CD14-positive monocyte (primary cell): ENCODE results near the gene ENTREP3. TPM values are rescaled to one million over a fixed set of nuclear protein-coding genes. Genes with fewer than 3 reads are reported as not detected.
A peak's percentile ranks its signal among the peaks of the same experiment; 100 is the strongest.

ENCODE experiments used
- DNase-seq, 3 donors: peaks; one replicate each; pipeline ENCODE4 v3.0.0-alpha.2; 2011 to 2022
- H2AFZ ChIP-seq: 2 replicates; pipeline ENCODE4 v1.6.0; 2012; ENCODE audit warnings: mild to moderate bottlenecking, low read depth, low read length, inconsistent platforms; ENCODE audit not compliant: insufficient read depth, poor library complexity, severe bottlenecking
- H3K27ac ChIP-seq, 2 donors: 1 replicate in 1 of 2; 2 replicates in 1 of 2; pipeline ENCODE4 v1.5.1; 2012 to 2013; ENCODE audit warnings: low read length in 2 of 2, control low read depth in 1 of 2, inconsistent platforms in 1 of 2, low read depth in 1 of 2, mild to moderate bottlenecking in 1 of 2
- H3K27me3 ChIP-seq, 2 donors: one replicate each; pipeline versions ENCODE4 v1.6.0 to v1.6.1; 2011 to 2013; ENCODE audit warnings: low read length in 2 of 2; ENCODE audit not compliant: control insufficient read depth in 2 of 2, insufficient read depth in 2 of 2
- H3K36me3 ChIP-seq, 2 donors: replicated peaks in 1 of 2; 1 replicate in 1 of 2; 2 replicates in 1 of 2; pipeline versions ENCODE4 v1.5.1 to v1.6.1; 2012 to 2013; ENCODE audit warnings: low read length in 2 of 2, control low read depth in 1 of 2, inconsistent platforms in 1 of 2, mild to moderate bottlenecking in 1 of 2; ENCODE audit not compliant: insufficient read depth in 2 of 2, control insufficient read depth in 1 of 2
- H3K4me1 ChIP-seq, 2 donors: 1 replicate in 1 of 2; 2 replicates in 1 of 2; pipeline versions ENCODE4 v1.5.1 to v1.6.1; 2012 to 2013; ENCODE audit warnings: low read length in 2 of 2, control low read depth in 1 of 2, inconsistent platforms in 1 of 2, mild to moderate bottlenecking in 1 of 2, moderate library complexity in 1 of 2; ENCODE audit not compliant: insufficient read depth in 2 of 2, control insufficient read depth in 1 of 2
- H3K4me2 ChIP-seq: replicated peaks from 2 replicates; pipeline ENCODE3; 2012; ENCODE audit warnings: low read length, moderate library complexity, mild to moderate bottlenecking; ENCODE audit not compliant: poor library complexity, severe bottlenecking; ENCODE audit errors: extremely low read depth
- H3K4me3 ChIP-seq, 3 experiments: fragments of 200-600 bp in 1 of 3; sonication (generic) in 1 of 3; replicated peaks in 1 of 3; 1 replicate in 2 of 3; 2 replicates in 1 of 3; pipeline ENCODE4 v1.5.1; 2011 to 2013; ENCODE audit warnings: low read length in 3 of 3, mild to moderate bottlenecking in 3 of 3, control low read depth in 2 of 3, low read depth in 2 of 3, inconsistent platforms in 1 of 3, moderate library complexity in 1 of 3
- H3K79me2 ChIP-seq: 2 replicates; pipeline ENCODE4 v1.6.0; 2012; ENCODE audit warnings: mild to moderate bottlenecking, control low read depth, inconsistent platforms, low read length, moderate library complexity; ENCODE audit not compliant: insufficient read depth
- H3K9ac ChIP-seq: 2 replicates; pipeline ENCODE4 v1.6.0; 2017; ENCODE audit warnings: low read length, mild to moderate bottlenecking; ENCODE audit not compliant: insufficient read depth, poor library complexity, severe bottlenecking
- H3K9me3 ChIP-seq, 2 donors: replicated peaks in 1 of 2; 1 replicate in 1 of 2; 2 replicates in 1 of 2; pipeline versions ENCODE4 v1.5.1 to v1.6.1; 2012 to 2013; ENCODE audit warnings: low read length in 2 of 2, control low read depth in 1 of 2; ENCODE audit not compliant: control insufficient read depth in 1 of 2, insufficient read depth in 1 of 2
- H4K20me1 ChIP-seq: 2 replicates; pipeline ENCODE4 v1.6.0; 2012; ENCODE audit warnings: mild to moderate bottlenecking, low read length, control low read depth, moderate library complexity; ENCODE audit not compliant: insufficient read depth
- H3K27ac Mint-ChIP-seq, 7 donors: one replicate each; pipeline ENCODE4 v1.8.0; 2020; ENCODE audit warnings: mild to moderate bottlenecking in 7 of 7, mixed read lengths in 7 of 7, moderate library complexity in 6 of 7, inconsistent platforms in 2 of 7
- H3K27me3 Mint-ChIP-seq, 3 donors: one replicate each; pipeline ENCODE4 v1.8.0; 2021 to 2022; ENCODE audit warnings: low read depth in 3 of 3, mild to moderate bottlenecking in 3 of 3, mixed read lengths in 3 of 3, moderate library complexity in 3 of 3, inconsistent platforms in 1 of 3
- H3K36me3 Mint-ChIP-seq, 2 donors: one replicate each; pipeline ENCODE4 v1.8.0; 2020; ENCODE audit warnings: mixed read lengths in 2 of 2, inconsistent platforms in 1 of 2, mild to moderate bottlenecking in 1 of 2
- H3K4me1 Mint-ChIP-seq: one replicate; pipeline ENCODE4 v1.8.0; 2020; ENCODE audit warnings: mild to moderate bottlenecking, mixed read lengths
- H3K4me3 Mint-ChIP-seq, 2 donors: one replicate each; pipeline ENCODE4 v1.8.0; 2020; ENCODE audit warnings: mild to moderate bottlenecking in 2 of 2, mixed read lengths in 2 of 2, moderate library complexity in 1 of 2
- H3K9me3 Mint-ChIP-seq, 7 donors: one replicate each; pipeline ENCODE4 v1.8.0; 2020 to 2022; ENCODE audit warnings: mixed read lengths in 7 of 7, mild to moderate bottlenecking in 6 of 7, moderate library complexity in 6 of 7, inconsistent platforms in 2 of 7
- CTCF ChIP-seq: fragments of 200-600 bp; IDR thresholded peaks from one replicate; pipeline ENCODE4 v1.8.0; 2022; ENCODE audit warnings: antibody characterized with exemption, mild to moderate bottlenecking
- WGBS: methylation state at CpG from one replicate; pipeline ENCODE4 v1.1.5; 2013; ENCODE audit warnings: missing lambda C conversion rate; ENCODE audit not compliant: insufficient coverage; 5-methylcytosine and 5-hydroxymethylcytosine counted together
- intact Hi-C, 2 donors: fragments of 100-400 bp; cut with micrococcal nuclease; formaldehyde crosslinking; loops; one replicate each; pipeline versions ENCODE4 v1.15.0 to v1.15.1; 2023
- polyA plus RNA-seq, 3 donors: library from polyadenylated mRNA; depleted of rRNA in 1 of 3; unstranded in 2 of 3; stranded (reverse) in 1 of 3; fragments of 300-500 nt in 2 of 3; fragments of >200 nt in 1 of 3; fragmentation: Illumina TruSeq in 2 of 3; gene quantifications; 1 replicate in 2 of 3; 2 replicates in 1 of 3; pipeline ENCODE4 v1.2.3, GENCODE V29; 2012 to 2021

Gene ENTREP3
- polyA plus RNA-seq, 3 donors, result 0.87 to 7.5 (median 1.9) TPM

DNA sequence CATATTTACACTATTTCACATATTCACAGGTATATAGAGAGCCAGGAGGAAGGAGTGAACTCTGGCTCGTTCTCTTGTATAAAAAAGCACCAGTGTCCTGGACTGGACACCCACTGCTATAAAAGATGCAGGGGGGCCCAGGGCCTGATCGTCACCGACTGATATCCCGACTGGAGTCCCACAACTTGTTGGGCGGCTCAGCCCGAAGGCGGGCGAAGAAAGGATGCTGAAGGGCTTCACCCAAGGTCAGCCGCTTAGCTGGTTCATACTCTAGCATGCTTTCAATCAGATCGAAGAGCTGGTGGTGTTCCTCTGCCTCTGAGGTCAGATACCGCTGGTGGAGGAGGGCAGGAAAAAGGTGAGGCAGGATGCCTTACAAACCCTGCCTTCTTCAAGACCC is 7.8 kb upstream of the ENTREP3 start:
- Histone ChIP-seq H3K27me3 (no peaks in the 10 kb centered on the region), H2AFZ (no peak overlapping the region), H3K9ac (no peak overlapping the region), H3K4me3 (no peak overlapping the region), H3K4me1 (peaks cover 14 to 17% of the 10 kb centered on the region in 2 donors), H3K36me3 (peaks cover 42 to 77% of the 10 kb centered on the region in 2 donors), H3K27ac (peak overlapping the region in 1 of 2 donors; percentile 83), H3K4me2 (no peak overlapping the region), H3K79me2 (peaks cover 20% of the 10 kb centered on the region), H3K9me3 (no peaks in the 10 kb centered on the region), H4K20me1 (peaks cover 12% of the 10 kb centered on the region)
- intact Hi-C loops, result loop anchor here in 1 of 2 donors (2.0 kb wide), 2 partner anchors 14 to 46 kb away; partner anchors contain the start of genes FDPS and HCN3
- Mint-ChIP-seq H3K36me3 (peaks cover 64 to 73% of the 10 kb centered on the region in 2 donors), H3K4me3 (peak overlapping the region in 1 of 2 donors; percentile 93), H3K9me3 (no peaks in the 10 kb centered on the region), H3K4me1 (peaks cover 20% of the 10 kb centered on the region), H3K27me3 (no peaks in the 10 kb centered on the region), H3K27ac (peak overlapping the region in 6 of 7 donors; percentile 52 to 97 (median 92))
- 97% methylated on average over 9 of the region's 11 CpGs for WGBS
- no peak for TF ChIP-seq CTCF
- DNase-seq, result no peak

DNA sequence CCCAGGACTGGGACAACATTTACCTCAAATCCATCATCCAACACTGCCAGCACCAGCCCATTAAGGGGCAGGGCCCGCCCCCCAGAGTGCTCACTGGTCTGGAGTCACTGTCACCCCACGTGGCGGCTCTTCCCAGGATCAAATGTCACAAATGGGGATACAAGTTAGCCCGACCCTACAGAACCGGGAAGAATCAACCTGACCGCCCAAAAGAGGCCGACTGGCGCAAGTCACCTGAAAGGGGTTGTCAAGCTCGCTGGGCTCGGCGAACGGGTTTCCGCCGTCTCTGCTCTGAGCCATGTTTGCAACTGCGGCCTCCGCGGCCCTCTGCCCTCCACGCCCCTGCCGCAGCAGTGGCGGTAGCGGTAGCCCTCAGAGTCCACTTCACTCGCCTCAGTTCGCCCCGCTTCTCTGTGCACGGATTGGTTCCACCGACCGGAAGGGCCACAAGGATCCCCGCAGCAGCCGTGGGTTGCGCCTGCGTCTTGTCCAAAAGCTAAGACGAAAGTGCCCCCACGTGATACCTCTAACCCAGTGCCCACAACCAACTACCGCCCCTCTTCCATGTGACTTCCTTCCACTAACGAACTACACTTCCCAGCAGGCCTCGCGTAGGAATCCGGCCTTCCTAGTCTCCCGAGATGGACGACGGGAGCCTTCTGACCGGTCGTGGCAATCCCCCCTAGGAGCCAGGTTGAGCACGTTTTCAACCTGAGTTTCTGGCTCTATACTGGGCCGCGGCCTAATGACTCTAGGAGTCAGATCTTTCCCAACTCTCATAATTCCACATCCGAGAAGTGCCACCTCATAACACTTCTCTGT is 6.8 kb upstream of the ENTREP3 start, which contains the start of gene SCAMP3:
SCAMP3 (minus strand) TSS at position 509 of the 822 bp plus-strand sequence; CDS start at position 300, 209 bp downstream.
- H3K4me3 Mint-ChIP-seq, result peak within 1 kb of the TSS; percentile 93 to 94
- under 1% methylated on average over 46 of the region's 47 CpGs for WGBS
- no peak for TF ChIP-seq CTCF
- no peaks in the 10 kb centered on the region for H3K27me3 Mint-ChIP-seq
- H3K36me3 Mint-ChIP-seq, result peaks cover 61 to 73% of the 10 kb centered on the region in 2 donors
- Histone ChIP-seq H2AFZ (peak within 1 kb of the TSS; percentile 90), H4K20me1 (peaks cover 8% of the 10 kb centered on the region), H3K4me1 (peaks cover 14 to 17% of the 10 kb centered on the region in 2 donors), H3K36me3 (peaks cover 41 to 73% of the 10 kb centered on the region in 2 donors), H3K4me3 (peak within 1 kb of the TSS; percentile 50 to 95 (median 77)), H3K4me2 (peak within 1 kb of the TSS; percentile 98), H3K27me3 (no peaks in the 10 kb centered on the region), H3K27ac (peak within 1 kb of the TSS; percentile 56 to 83), H3K9me3 (no peaks in the 10 kb centered on the region), H3K79me2 (peaks cover 20% of the 10 kb centered on the region), H3K9ac (peak within 1 kb of the TSS; percentile 78)
- no peaks in the 10 kb centered on the region for H3K9me3 Mint-ChIP-seq
- intact Hi-C loops, result loop anchor here in 1 of 2 donors (2.0 kb wide), 2 partner anchors 15 to 47 kb away; partner anchors contain the start of genes FDPS and HCN3
- peaks cover 20% of the 10 kb centered on the region for H3K4me1 Mint-ChIP-seq
- DNase-seq, result peak; percentile 92 to 98 (median 98)
- H3K27ac Mint-ChIP-seq, result peak within 1 kb of the TSS; percentile 92 to 97 (median 95)
